ENCODE data around the gene USH1C.

- TF ChIP-seq CTCF (IDR thresholded peaks at IDR 0.05; ENCODE audit: low read depth, low read length, missing input control) (no peak), RXRA (IDR thresholded peaks at IDR 0.05) (no peak), RAD21 (IDR thresholded peaks at IDR 0.05) (no peak), HNF4A (conservative IDR thresholded peaks at IDR 0.05) (no peak), MAX (IDR thresholded peaks at IDR 0.05) (no peak), ATF3 (IDR thresholded peaks at IDR 0.05) (no peak)
These were observed 46.2 kb downstream of the USH1C start for GRCh38 chr11:17498058-17498457.
